Thyroid gland (tissue), 4 donors: ENCODE measurements around the gene TRMT10C. TPM values are rescaled to one million over a fixed set of nuclear protein-coding genes. Genes with fewer than 3 reads are reported as not detected.

Experiments
- DNase-seq, 2 donors: peaks; one replicate each; pipeline ENCODE4 v3.0.0-alpha.2; 2019
- H3K27ac ChIP-seq, 3 donors: fragments of 200-600 bp; sonication (generic); 1 replicate in 2 of 3; 2 replicates in 1 of 3; pipeline ENCODE4 v1.5.1; 2016 to 2019; ENCODE audit warnings: mild to moderate bottlenecking in 1 of 3, moderate library complexity in 1 of 3
- H3K27me3 ChIP-seq: fragments of 200-600 bp; sonication (generic); one replicate; pipeline ENCODE4 v1.5.1; 2019
- H3K36me3 ChIP-seq, 2 donors: fragments of 200-600 bp; sonication (generic); one replicate each; pipeline ENCODE4 v1.5.1; 2016 to 2019
- H3K4me1 ChIP-seq, 2 donors: fragments of 200-600 bp; sonication (generic); one replicate each; pipeline ENCODE4 v1.5.1; 2017 to 2019
- H3K4me3 ChIP-seq, 3 donors: fragments of 200-600 bp; sonication (generic); replicated peaks in 1 of 3; 1 replicate in 2 of 3; 2 replicates in 1 of 3; pipeline ENCODE4 v1.5.1; 2016; ENCODE audit warnings: mild to moderate bottlenecking in 1 of 3
- H3K9me3 ChIP-seq: fragments of 200-600 bp; sonication (generic); one replicate; pipeline ENCODE4 v1.5.1; 2017
- POLR2A ChIP-seq, 2 donors: fragments of 450-650 bp; IDR thresholded peaks; one replicate each; pipeline ENCODE4 v1.6.1; 2017; ENCODE audit warnings: antibody characterized with exemption in 2 of 2, mild to moderate bottlenecking in 2 of 2, moderate library complexity in 1 of 2
- WGBS, 2 donors: methylation state at CpG; one replicate each; pipeline ENCODE4 v1.1.5; 2017; 5-methylcytosine and 5-hydroxymethylcytosine counted together
- intact Hi-C: fragments of 100-400 bp; cut with DNase I; formaldehyde crosslinking; loops from one replicate; pipeline ENCODE4 v1.15.1; 2023
- total RNA-seq, 4 donors: library from RNA; depleted of rRNA; stranded (reverse); fragments of >200 nt; gene quantifications; one replicate each; pipeline ENCODE4 v1.2.3, GENCODE V29; 2016
- TF ChIP-seq, protein P1 (sequence below), 6 experiments: fragments of 200-600 bp in 3 of 6; fragments of 450-650 bp in 3 of 6; sonication (generic) in 3 of 6; IDR thresholded peaks; one replicate each; pipeline ENCODE4 v1.5.1; 2016 to 2019; ENCODE audit warnings: antibody characterized with exemption in 6 of 6, mild to moderate bottlenecking in 2 of 6, inconsistent platforms in 1 of 6, moderate library complexity in 1 of 6

Gene TRMT10C
- total RNA-seq, 4 donors from 2014 or later: 11.7 to 22.2 (median 18.6) TPM

DNA sequence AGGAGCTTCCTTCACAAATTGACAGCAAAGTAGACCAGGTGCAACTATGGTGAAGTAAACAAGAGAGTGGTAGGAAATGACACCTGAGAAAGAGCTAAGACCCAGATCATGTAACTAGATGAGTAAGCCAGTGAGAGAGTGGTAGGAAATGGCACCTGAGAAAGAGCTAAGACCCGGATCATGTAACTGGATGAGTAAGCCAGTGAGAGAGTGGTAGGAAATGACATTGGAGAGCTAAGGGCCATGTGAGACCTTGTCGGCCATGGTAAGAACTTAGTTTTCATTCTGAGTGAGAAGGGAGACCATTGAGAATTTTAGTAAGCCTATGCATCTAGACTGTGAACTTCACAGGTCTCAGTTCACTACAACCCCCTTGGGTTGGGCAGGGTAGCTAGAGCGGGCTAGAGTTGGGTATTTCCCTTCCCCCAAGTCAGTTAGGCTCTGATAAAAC lies 43.2 kb upstream of the TRMT10C start:
- WGBS, 2 donors: 73 to 76% methylated on average over 3 of the region's 3 CpGs
- Histone ChIP-seq H3K27ac (no peak overlapping the region), H3K27me3 (no peaks in the 10 kb centered on the region)

DNA sequence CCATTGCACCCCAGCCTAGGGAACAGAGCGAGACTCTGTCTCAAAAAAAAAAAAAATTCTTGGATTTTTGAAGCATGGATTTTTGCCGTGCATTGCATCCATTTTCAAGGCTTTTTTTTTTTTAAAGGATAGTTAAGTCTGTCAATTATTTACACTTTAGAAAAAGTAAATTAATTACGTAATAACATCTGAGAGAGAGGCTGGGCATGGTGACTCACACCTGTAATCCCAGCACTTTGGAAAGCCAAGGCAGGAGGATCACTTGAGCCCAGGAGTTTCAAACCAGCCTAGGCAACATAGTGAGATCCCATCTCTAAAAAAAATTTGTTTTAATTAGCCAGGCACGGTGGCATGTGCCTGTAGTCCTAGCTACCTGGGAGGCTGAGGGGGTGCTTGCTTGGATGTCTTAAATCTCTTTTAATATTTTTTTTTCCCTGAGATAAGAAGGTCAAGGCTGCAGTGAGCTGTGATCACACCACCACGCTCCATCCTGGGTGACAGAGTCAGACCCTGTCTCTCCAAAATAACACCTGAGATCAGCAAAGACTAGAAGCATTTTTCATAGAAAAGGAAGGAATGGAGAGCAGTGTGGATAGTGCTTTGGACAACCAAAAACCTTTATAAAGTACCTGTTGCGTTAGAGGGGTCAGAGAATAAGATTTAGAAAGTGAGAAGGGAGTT lies 41.8 kb upstream of the TRMT10C start:
- TF ChIP-seq, protein P1, sequence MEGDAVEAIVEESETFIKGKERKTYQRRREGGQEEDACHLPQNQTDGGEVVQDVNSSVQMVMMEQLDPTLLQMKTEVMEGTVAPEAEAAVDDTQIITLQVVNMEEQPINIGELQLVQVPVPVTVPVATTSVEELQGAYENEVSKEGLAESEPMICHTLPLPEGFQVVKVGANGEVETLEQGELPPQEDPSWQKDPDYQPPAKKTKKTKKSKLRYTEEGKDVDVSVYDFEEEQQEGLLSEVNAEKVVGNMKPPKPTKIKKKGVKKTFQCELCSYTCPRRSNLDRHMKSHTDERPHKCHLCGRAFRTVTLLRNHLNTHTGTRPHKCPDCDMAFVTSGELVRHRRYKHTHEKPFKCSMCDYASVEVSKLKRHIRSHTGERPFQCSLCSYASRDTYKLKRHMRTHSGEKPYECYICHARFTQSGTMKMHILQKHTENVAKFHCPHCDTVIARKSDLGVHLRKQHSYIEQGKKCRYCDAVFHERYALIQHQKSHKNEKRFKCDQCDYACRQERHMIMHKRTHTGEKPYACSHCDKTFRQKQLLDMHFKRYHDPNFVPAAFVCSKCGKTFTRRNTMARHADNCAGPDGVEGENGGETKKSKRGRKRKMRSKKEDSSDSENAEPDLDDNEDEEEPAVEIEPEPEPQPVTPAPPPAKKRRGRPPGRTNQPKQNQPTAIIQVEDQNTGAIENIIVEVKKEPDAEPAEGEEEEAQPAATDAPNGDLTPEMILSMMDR (IDR thresholded peaks at IDR 0.05): no peak
- no peak for TF ChIP-seq POLR2A (IDR thresholded peaks at IDR 0.05)
- 80 to 89% methylated on average over 6 of the region's 6 CpGs for WGBS, 2 donors
- no peak overlapping the region for H3K27ac ChIP-seq
- no peaks in the 10 kb centered on the region for H3K4me1 ChIP-seq
- intact Hi-C loops: no loop called here
- H3K27me3 ChIP-seq: no peaks in the 10 kb centered on the region
- H3K4me3 ChIP-seq: no peak overlapping the region
- H3K9me3 ChIP-seq: no peaks in the 10 kb centered on the region
- H3K36me3 ChIP-seq: no peaks in the 10 kb centered on the region
- DNase-seq: no peak

More for the DNA sequence above, 43.2 kb upstream of the TRMT10C start:
- no peak for DNase-seq
- no peaks in the 10 kb centered on the region for H3K36me3 ChIP-seq
- no peaks in the 10 kb centered on the region for H3K9me3 ChIP-seq
- no peak for TF ChIP-seq POLR2A (IDR thresholded peaks at IDR 0.05)
- H3K4me3 ChIP-seq: no peak overlapping the region
- intact Hi-C loops: no loop called here
- H3K4me1 ChIP-seq: no peaks in the 10 kb centered on the region

DNA sequence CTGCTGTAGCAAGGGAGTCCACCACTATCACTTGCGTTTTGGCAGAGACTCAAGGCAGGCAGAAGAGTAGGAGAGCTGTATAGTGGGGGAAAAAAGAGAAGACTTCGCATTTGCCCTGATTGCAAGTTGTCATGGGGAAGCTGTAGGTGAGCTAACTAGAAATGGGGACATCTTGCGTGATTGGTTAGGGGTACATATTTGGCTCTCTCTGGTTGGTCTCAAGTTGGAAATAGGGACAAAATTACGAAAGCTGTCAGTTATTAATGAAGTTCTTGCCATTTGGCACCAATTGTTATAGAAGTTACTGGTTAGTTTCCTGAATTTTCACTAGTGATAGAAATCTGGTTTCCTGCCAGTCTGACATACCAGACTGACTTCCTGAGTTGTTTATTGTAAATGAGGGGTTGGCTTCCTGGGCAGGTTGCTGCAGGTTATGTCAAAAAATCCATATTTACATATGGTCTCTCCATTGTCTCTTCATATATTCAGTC lies 40.4 kb upstream of the TRMT10C start:
- intact Hi-C loops: no loop called here
- TF ChIP-seq, protein P1 (IDR thresholded peaks at IDR 0.05): no peak
- TF ChIP-seq POLR2A (IDR thresholded peaks at IDR 0.05): no peak
- WGBS, 2 donors: 64 to 68% methylated on average over 4 of the region's 4 CpGs
- DNase-seq: no peak
- Histone ChIP-seq H3K36me3 (no peaks in the 10 kb centered on the region), H3K4me3 (no peak overlapping the region), H3K4me1 (no peaks in the 10 kb centered on the region), H3K27me3 (no peaks in the 10 kb centered on the region), H3K9me3 (no peaks in the 10 kb centered on the region), H3K27ac (no peak overlapping the region)

DNA sequence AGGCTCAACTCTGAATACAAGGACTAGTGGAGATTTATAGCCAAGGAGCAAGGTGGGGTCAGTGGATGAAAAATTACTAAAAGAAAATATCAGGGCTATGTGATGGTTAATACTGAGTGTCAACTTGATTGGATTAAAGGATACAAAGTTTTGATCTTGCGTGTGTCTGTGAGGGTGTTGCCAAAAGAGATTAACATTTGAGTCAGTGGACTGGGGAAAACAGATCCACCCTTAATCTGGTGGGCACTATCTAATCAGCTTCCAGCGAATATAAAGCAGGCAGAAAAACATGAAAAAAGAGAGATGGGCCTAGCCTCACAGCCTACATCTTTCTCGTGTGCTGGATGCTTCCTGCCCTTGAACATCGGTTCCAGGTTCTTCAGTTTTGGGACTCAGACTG lies 34.2 kb upstream of the TRMT10C start:
- Histone ChIP-seq H3K4me3 (no peak overlapping the region), H3K9me3 (no peaks in the 10 kb centered on the region), H3K4me1 (no peaks in the 10 kb centered on the region), H3K27ac (no peak overlapping the region), H3K27me3 (no peaks in the 10 kb centered on the region), H3K36me3 (no peaks in the 10 kb centered on the region)
- TF ChIP-seq, protein P1 (IDR thresholded peaks at IDR 0.05): no peak
- TF ChIP-seq POLR2A (IDR thresholded peaks at IDR 0.05): no peak
- intact Hi-C loops: no loop called here
- WGBS, 2 donors: 85 to 88% methylated on average over 4 of the region's 4 CpGs
- DNase-seq: no peak

DNA sequence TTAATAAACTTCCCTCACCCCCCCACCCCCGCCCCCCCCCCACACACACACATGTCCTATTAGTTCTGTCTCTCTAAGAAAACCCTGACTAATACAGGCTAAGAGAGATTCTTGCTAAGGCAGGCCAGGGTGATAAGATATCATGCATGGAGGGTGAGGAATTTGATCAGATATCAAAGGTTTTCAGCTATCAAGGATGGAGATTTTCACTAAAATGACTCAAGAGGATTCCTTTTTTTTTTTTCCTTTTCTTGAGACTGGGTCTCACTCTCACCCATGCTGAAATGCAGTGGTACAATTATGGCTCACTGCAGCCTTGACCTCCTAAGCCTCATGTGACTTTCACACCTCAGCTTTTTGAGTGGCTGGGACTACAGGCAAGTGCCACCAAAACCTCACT lies 33.8 kb upstream of the TRMT10C start:
- Histone ChIP-seq H3K36me3 (no peaks in the 10 kb centered on the region), H3K4me1 (no peaks in the 10 kb centered on the region), H3K27me3 (no peaks in the 10 kb centered on the region), H3K9me3 (no peaks in the 10 kb centered on the region), H3K4me3 (no peak overlapping the region), H3K27ac (no peak overlapping the region)
- intact Hi-C loops: no loop called here
- WGBS, 2 donors: 11 to 29% methylated on average over 1 of the region's 1 CpG
- no peak for TF ChIP-seq POLR2A (IDR thresholded peaks at IDR 0.05)
- TF ChIP-seq, protein P1 (IDR thresholded peaks at IDR 0.05): no peak
- DNase-seq: no peak
